ENCODE measurements around the gene MEOX1. TPM values are rescaled to one million over a fixed set of nuclear protein-coding genes. Genes with fewer than 3 reads are reported as not detected.

The MEOX1 gene
- total RNA-seq, 1 experiment from 2014 or later = not detected

- Histone ChIP-seq H3K9me2 (replicated peaks; ENCODE audit: insufficient read depth, low read length) (no peaks in the 10 kb centered on the region), H3K27me3 (ENCODE audit: low read length) (no peaks in the 10 kb centered on the region), H3K4me2 (ENCODE audit: low read depth, low read length, poor library complexity, severe bottlenecking) (no peak overlapping the region), H3K9ac (ENCODE audit: low read length) (no peak overlapping the region), H3K79me2 (ENCODE audit: low read length) (no peaks in the 10 kb centered on the region), H3K27ac (ENCODE audit: low read length) (no peak overlapping the region), H3K9me3 (ENCODE audit: low read length) (no peaks in the 10 kb centered on the region; the same call in 1 of the 2 replicates), H4K20me1 (ENCODE audit: insufficient read depth, low read depth, low read length) (no peaks in the 10 kb centered on the region), H3K4me1 (ENCODE audit: low read length) (no peaks in the 10 kb centered on the region), H2AFZ (ENCODE audit: low read length) (no peak overlapping the region), H3K4me3 (ENCODE audit: low read length) (no peak overlapping the region), H3K36me3 (ENCODE audit: insufficient read depth, low read length) (no peaks in the 10 kb centered on the region)
- DNase-seq = no peak
These were observed 45.7 kb downstream of the MEOX1 start for GRCh38 chr17:43616029-43616351.

GRCh38 chr17:43615330-43616028 lies 46.2 kb downstream of the MEOX1 start:
- Histone ChIP-seq H3K9ac (ENCODE audit: low read length) (no peak overlapping the region), H3K27me3 (ENCODE audit: low read length) (no peaks in the 10 kb centered on the region), H3K79me2 (ENCODE audit: low read length) (no peaks in the 10 kb centered on the region), H3K4me3 (ENCODE audit: low read length) (no peak overlapping the region), H3K36me3 (ENCODE audit: insufficient read depth, low read length) (no peaks in the 10 kb centered on the region), H3K4me1 (ENCODE audit: low read length) (no peaks in the 10 kb centered on the region), H4K20me1 (ENCODE audit: insufficient read depth, low read depth, low read length) (no peaks in the 10 kb centered on the region), H3K4me2 (ENCODE audit: low read depth, low read length, poor library complexity, severe bottlenecking) (no peak overlapping the region), H3K27ac (ENCODE audit: low read length) (no peak overlapping the region), H3K9me2 (replicated peaks; ENCODE audit: insufficient read depth, low read length) (no peaks in the 10 kb centered on the region), H3K9me3 (ENCODE audit: low read length) (no peaks in the 10 kb centered on the region; the same call in 1 of the 2 replicates), H2AFZ (ENCODE audit: low read length) (no peak overlapping the region)
- peak; percentile 40 for DNase-seq

GRCh38 chr17:43614561-43614960 lies 47.2 kb downstream of the MEOX1 start:
- Histone ChIP-seq H3K9me2 (replicated peaks; ENCODE audit: insufficient read depth, low read length) (no peaks in the 10 kb centered on the region), H3K27ac (ENCODE audit: low read length) (no peak overlapping the region), H3K9me3 (ENCODE audit: low read length) (no peaks in the 10 kb centered on the region; the same call in 1 of the 2 replicates), H3K27me3 (ENCODE audit: low read length) (no peaks in the 10 kb centered on the region), H3K4me3 (ENCODE audit: low read length) (no peak overlapping the region), H3K4me2 (ENCODE audit: low read depth, low read length, poor library complexity, severe bottlenecking) (no peak overlapping the region), H3K36me3 (ENCODE audit: insufficient read depth, low read length) (no peaks in the 10 kb centered on the region), H2AFZ (ENCODE audit: low read length) (no peak overlapping the region), H3K4me1 (ENCODE audit: low read length) (no peaks in the 10 kb centered on the region), H4K20me1 (ENCODE audit: insufficient read depth, low read depth, low read length) (no peaks in the 10 kb centered on the region), H3K9ac (ENCODE audit: low read length) (no peak overlapping the region), H3K79me2 (ENCODE audit: low read length) (no peaks in the 10 kb centered on the region)
- DNase-seq = no peak

- Histone ChIP-seq H3K27me3 (ENCODE audit: low read length) (no peaks in the 10 kb centered on the region), H3K4me3 (ENCODE audit: low read length) (no peak overlapping the region), H3K36me3 (ENCODE audit: insufficient read depth, low read length) (no peaks in the 10 kb centered on the region), H3K4me1 (ENCODE audit: low read length) (no peaks in the 10 kb centered on the region), H4K20me1 (ENCODE audit: insufficient read depth, low read depth, low read length) (no peaks in the 10 kb centered on the region), H2AFZ (ENCODE audit: low read length) (no peak overlapping the region), H3K79me2 (ENCODE audit: low read length) (no peaks in the 10 kb centered on the region), H3K9me2 (replicated peaks; ENCODE audit: insufficient read depth, low read length) (no peaks in the 10 kb centered on the region), H3K27ac (ENCODE audit: low read length) (no peak overlapping the region), H3K4me2 (ENCODE audit: low read depth, low read length, poor library complexity, severe bottlenecking) (no peak overlapping the region), H3K9ac (ENCODE audit: low read length) (no peak overlapping the region), H3K9me3 (ENCODE audit: low read length) (no peaks in the 10 kb centered on the region; the same call in 1 of the 2 replicates)
- DNase-seq = no peak
These were observed 47.8 kb downstream of the MEOX1 start for GRCh38 chr17:43613917-43614316.

GRCh38 chr17:43612515-43612914 lies 49.2 kb downstream of the MEOX1 start:
- Histone ChIP-seq H2AFZ (ENCODE audit: low read length) (no peak overlapping the region), H3K9ac (ENCODE audit: low read length) (no peak overlapping the region), H3K4me3 (ENCODE audit: low read length) (no peak overlapping the region), H3K9me2 (replicated peaks; ENCODE audit: insufficient read depth, low read length) (no peaks in the 10 kb centered on the region), H3K9me3 (ENCODE audit: low read length) (no peaks in the 10 kb centered on the region; the same call in 1 of the 2 replicates), H4K20me1 (ENCODE audit: insufficient read depth, low read depth, low read length) (no peaks in the 10 kb centered on the region), H3K79me2 (ENCODE audit: low read length) (no peaks in the 10 kb centered on the region), H3K4me1 (ENCODE audit: low read length) (no peaks in the 10 kb centered on the region), H3K4me2 (ENCODE audit: low read depth, low read length, poor library complexity, severe bottlenecking) (no peak overlapping the region), H3K36me3 (ENCODE audit: insufficient read depth, low read length) (no peaks in the 10 kb centered on the region), H3K27me3 (ENCODE audit: low read length) (no peaks in the 10 kb centered on the region), H3K27ac (ENCODE audit: low read length) (no peak overlapping the region)
- DNase-seq = no peak

GRCh38 chr17:43611230-43611969 lies 50.3 kb downstream of the MEOX1 start:
- no peak overlapping the region for H2AFZ ChIP-seq (ENCODE audit: low read length)
- H3K4me2 ChIP-seq (ENCODE audit: low read depth, low read length, poor library complexity, severe bottlenecking) = no peak overlapping the region

GRCh38 chr17:43609613-43610385 lies 51.9 kb downstream of the MEOX1 start:
- no peak for DNase-seq
- Histone ChIP-seq H4K20me1 (ENCODE audit: insufficient read depth, low read depth, low read length) (no peaks in the 10 kb centered on the region), H3K36me3 (ENCODE audit: insufficient read depth, low read length) (no peaks in the 10 kb centered on the region), H2AFZ (ENCODE audit: low read length) (no peak overlapping the region), H3K4me2 (ENCODE audit: low read depth, low read length, poor library complexity, severe bottlenecking) (no peak overlapping the region), H3K4me1 (ENCODE audit: low read length) (no peaks in the 10 kb centered on the region), H3K79me2 (ENCODE audit: low read length) (no peaks in the 10 kb centered on the region), H3K27me3 (ENCODE audit: low read length) (no peaks in the 10 kb centered on the region), H3K27ac (ENCODE audit: low read length) (no peak overlapping the region), H3K9ac (ENCODE audit: low read length) (no peak overlapping the region), H3K9me3 (ENCODE audit: low read length) (no peaks in the 10 kb centered on the region; the same call in 1 of the 2 replicates), H3K4me3 (ENCODE audit: low read length) (no peak overlapping the region), H3K9me2 (replicated peaks; ENCODE audit: insufficient read depth, low read length) (no peaks in the 10 kb centered on the region)

More at GRCh38 chr17:43611230-43611969, 50.3 kb downstream of the MEOX1 start:
- no peaks in the 10 kb centered on the region for H3K4me1 ChIP-seq (ENCODE audit: low read length)
- H4K20me1 ChIP-seq (ENCODE audit: insufficient read depth, low read depth, low read length) = no peaks in the 10 kb centered on the region
- peak; percentile 51 for DNase-seq
- no peak overlapping the region for H3K27ac ChIP-seq (ENCODE audit: low read length)
- H3K36me3 ChIP-seq (ENCODE audit: insufficient read depth, low read length) = no peaks in the 10 kb centered on the region
- H3K9me2 ChIP-seq (replicated peaks; ENCODE audit: insufficient read depth, low read length) = no peaks in the 10 kb centered on the region
- H3K79me2 ChIP-seq (ENCODE audit: low read length) = no peaks in the 10 kb centered on the region
- H3K9ac ChIP-seq (ENCODE audit: low read length) = no peak overlapping the region
- no peaks in the 10 kb centered on the region; the same call in 1 of the 2 replicates for H3K9me3 ChIP-seq (ENCODE audit: low read length)
- no peaks in the 10 kb centered on the region for H3K27me3 ChIP-seq (ENCODE audit: low read length)
- H3K4me3 ChIP-seq (ENCODE audit: low read length) = no peak overlapping the region

- H3K9me2 ChIP-seq (replicated peaks; ENCODE audit: insufficient read depth, low read length) = no peaks in the 10 kb centered on the region
- no peaks in the 10 kb centered on the region for H4K20me1 ChIP-seq (ENCODE audit: insufficient read depth, low read depth, low read length)
- no peaks in the 10 kb centered on the region for H3K79me2 ChIP-seq (ENCODE audit: low read length)
- H3K36me3 ChIP-seq (ENCODE audit: insufficient read depth, low read length) = no peaks in the 10 kb centered on the region
- no peak overlapping the region for H3K27ac ChIP-seq (ENCODE audit: low read length)
- H3K4me1 ChIP-seq (ENCODE audit: low read length) = no peaks in the 10 kb centered on the region
- peak; percentile 68 for DNase-seq
- no peak overlapping the region for H3K9ac ChIP-seq (ENCODE audit: low read length)
- H3K4me2 ChIP-seq (ENCODE audit: low read depth, low read length, poor library complexity, severe bottlenecking) = no peak overlapping the region
- no peak overlapping the region for H2AFZ ChIP-seq (ENCODE audit: low read length)
- H3K4me3 ChIP-seq (ENCODE audit: low read length) = no peak overlapping the region
- H3K9me3 ChIP-seq (ENCODE audit: low read length) = no peaks in the 10 kb centered on the region; the same call in 1 of the 2 replicates
- H3K27me3 ChIP-seq (ENCODE audit: low read length) = no peaks in the 10 kb centered on the region
These were observed 53.4 kb downstream of the MEOX1 start for GRCh38 chr17:43608313-43608712.

Data from Karpas-422 (cell line).